Spleen (tissue), 7 donors: ENCODE data around the gene SIK1.
"Not testable (repeated sequence)": the region's sequence is repeated elsewhere in the genome, so short reads cannot be mapped to it uniquely, and the experiment has no call there.

Source experiments
- POLR2A ChIP-seq, 3 donors: fragments of 450-650 bp; IDR thresholded peaks; one replicate each; pipeline ENCODE4 v1.5.1; 2017; ENCODE audit warnings: antibody characterized with exemption in 3 of 3, mild to moderate bottlenecking in 1 of 3
- POLR2AphosphoS5 ChIP-seq, 3 donors: sonication (generic); formaldehyde crosslinking; IDR thresholded peaks; one replicate each; pipeline ENCODE4 v1.5.1; 2017; ENCODE audit warnings: antibody characterized with exemption in 3 of 3
- TF ChIP-seq, protein P1 (sequence below), 11 experiments: fragments of 200-600 bp in 7 of 11; fragments of 450-650 bp in 4 of 11; sonication (generic) in 4 of 11; IDR thresholded peaks in 8 of 11; conservative IDR thresholded peaks in 3 of 11; 1 replicate in 7 of 11; 2 replicates in 4 of 11; pipeline versions ENCODE4 v1.4.0 to v1.8.0; 2016 to 2021; ENCODE audit warnings: antibody characterized with exemption in 11 of 11, inconsistent platforms in 4 of 11, mild to moderate bottlenecking in 1 of 11
- donor health status: DM: no; HTN: no; CAD: no; lungs with moderate emphysema.
- donor health status: DM: no; HTN: no; CAD: no.
- donor health status: DM: no; HTN: no; CAD: no.

DNA sequence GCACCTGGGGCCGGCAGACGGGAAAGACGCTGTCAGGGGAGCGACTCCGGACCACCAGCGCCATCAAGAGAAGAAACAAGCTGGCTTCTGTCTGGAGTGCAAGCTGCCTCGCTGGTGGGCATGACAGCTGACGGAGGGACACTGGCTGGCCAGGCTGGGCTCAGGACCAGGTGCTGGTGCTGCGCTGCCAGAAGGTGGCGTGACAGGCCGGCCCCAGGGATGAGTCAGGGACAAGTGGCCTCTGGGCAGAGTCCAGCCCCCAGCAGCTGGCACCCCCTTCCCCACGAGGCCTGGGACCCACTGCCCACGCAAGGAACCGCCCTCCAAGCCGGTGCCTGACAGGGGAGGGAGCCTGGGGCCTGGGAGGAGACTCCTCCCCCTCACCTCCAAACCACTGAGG is 7.5 kb downstream of the SIK1 start:
- TF ChIP-seq, protein P1, sequence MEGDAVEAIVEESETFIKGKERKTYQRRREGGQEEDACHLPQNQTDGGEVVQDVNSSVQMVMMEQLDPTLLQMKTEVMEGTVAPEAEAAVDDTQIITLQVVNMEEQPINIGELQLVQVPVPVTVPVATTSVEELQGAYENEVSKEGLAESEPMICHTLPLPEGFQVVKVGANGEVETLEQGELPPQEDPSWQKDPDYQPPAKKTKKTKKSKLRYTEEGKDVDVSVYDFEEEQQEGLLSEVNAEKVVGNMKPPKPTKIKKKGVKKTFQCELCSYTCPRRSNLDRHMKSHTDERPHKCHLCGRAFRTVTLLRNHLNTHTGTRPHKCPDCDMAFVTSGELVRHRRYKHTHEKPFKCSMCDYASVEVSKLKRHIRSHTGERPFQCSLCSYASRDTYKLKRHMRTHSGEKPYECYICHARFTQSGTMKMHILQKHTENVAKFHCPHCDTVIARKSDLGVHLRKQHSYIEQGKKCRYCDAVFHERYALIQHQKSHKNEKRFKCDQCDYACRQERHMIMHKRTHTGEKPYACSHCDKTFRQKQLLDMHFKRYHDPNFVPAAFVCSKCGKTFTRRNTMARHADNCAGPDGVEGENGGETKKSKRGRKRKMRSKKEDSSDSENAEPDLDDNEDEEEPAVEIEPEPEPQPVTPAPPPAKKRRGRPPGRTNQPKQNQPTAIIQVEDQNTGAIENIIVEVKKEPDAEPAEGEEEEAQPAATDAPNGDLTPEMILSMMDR (IDR thresholded peaks at IDR 0.05 in 8 of 11, conservative IDR thresholded peaks at IDR 0.05 in 3 of 11), result not testable (repeated sequence)
- not testable (repeated sequence) for TF ChIP-seq POLR2AphosphoS5, POLR2A (IDR thresholded peaks at IDR 0.05)
